GM11168 (cell line): ENCODE measurements around the gene PHACTR4.
"Not testable (repeated sequence)": the region's sequence is repeated elsewhere in the genome, so short reads cannot be mapped to it uniquely, and the experiment has no call there.

Experiments used
- in situ Hi-C: fragments of 300-500 bp; cut with MboI; formaldehyde crosslinking; loops from one replicate; pipeline ENCODE4 v1.12.0; 2022; ENCODE audit warnings: low sequenced_read_pairs; ENCODE audit not compliant: unreplicated experiment

The PHACTR4 gene

DNA sequence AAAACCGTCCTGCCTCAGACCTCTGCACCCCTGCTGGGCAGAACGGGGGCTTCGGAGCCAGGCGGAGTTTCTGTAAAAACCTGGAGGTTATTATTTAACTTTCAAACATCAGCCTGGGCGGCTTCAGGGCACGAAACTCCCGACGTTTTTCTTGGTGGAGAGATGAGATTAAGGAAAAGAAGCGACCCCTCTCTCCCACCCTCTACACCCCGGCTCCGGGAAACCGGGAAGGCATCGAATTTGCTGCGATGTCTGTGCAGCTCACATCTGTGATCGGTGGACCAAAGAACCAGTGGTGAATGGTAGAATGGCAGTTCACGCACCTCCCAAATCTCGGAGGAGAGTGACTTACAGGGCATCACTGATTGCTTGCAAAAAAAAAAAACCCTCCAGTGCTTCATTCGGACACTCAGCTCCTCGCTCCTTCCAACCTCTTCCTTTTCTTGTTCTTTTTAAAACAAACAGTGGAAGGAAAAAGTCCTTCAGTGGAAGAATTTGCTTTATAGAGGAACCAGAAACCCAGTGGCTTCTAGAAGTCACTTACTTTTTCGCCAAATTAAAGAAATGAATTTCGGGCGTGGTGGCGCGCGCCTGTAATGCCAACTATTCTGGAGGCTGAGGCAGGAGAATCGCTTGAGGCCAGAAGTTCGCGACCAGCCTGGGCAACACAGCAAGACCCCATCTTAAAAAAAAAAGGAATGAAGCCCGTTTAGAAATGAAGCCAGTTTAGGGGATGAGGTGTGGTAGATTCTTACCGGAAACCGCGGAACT, 884 bp downstream of the PHACTR4 start:
- in situ Hi-C loops: no loop called here

DNA sequence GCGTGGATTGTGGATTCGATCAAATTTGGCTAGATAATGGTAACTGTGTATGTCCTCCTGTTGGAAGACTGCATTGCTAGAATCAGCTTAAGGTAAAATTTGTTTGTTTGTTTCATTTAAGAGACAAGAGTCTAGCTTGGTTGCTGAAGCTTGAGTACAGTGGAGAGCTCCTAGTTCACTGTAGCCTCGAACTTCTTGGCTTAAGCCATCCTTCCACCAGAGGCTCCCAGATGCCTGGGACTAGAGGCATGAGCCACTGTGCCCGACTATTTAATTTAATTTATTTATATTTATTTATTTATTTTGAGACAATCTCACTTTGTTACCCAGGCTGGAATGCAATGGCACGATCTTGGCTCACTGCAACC, 1.5 kb downstream of the PHACTR4 start:
- in situ Hi-C loops: no loop called here

DNA sequence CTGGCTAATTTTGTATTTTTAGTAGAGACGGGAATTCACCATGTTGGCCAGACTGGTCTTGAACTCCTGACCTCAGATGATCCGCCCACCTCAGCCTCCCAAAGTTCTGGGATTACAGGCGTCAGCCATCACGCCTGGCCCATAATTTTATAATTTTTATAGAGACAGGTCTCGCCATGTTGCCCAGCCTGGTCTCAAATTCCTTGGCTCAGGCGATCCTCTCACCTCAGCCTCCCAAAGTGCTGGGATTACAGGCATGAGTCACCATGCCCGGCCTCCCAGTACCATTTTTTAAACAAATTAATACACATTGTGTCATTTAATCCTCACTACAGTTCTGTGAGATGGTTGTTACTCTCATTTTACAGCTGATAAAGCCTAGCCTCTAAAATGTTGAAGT, 3.9 kb downstream of the PHACTR4 start:
- in situ Hi-C loops: not testable (repeated sequence)

DNA sequence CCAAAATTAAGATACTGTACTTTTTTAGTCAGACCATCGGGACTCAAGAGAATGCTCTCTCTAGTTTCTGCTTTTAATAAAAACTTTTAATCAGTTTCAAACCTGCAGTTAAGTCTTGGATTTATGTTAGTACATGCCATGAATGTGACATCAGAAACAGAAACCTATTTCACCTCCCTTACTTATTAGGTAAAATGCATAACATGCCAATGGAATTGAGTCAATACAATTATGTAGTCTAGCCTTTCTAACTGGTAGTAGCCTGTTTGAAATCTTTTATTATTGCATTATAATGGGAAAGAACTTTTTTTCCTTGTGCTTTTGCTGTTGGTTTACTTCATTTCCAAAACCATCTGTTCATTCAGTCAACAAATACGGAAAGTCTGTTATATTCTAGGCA, 4.8 kb downstream of the PHACTR4 start:
- in situ Hi-C loops: no loop called here

DNA sequence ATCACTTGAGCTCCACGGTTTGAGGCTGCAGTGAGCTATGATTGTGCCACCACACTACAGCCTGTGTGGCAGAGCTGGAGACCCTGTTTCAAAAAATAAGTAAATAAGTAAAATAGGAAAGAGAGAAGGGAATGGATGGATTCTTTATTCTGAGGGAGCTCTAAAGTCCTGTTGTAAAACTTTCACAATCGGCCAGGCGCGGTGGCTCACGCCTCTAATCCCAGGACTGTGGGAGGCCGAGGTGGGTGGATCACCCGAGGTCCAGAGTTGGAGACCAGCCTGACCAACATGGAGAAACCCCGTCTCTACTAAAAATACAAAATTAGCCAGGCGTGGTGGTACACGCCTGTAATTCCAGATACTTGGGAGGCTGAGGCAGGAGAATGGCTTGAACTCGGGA, 6.1 kb downstream of the PHACTR4 start:
- in situ Hi-C loops: not testable (repeated sequence)

DNA sequence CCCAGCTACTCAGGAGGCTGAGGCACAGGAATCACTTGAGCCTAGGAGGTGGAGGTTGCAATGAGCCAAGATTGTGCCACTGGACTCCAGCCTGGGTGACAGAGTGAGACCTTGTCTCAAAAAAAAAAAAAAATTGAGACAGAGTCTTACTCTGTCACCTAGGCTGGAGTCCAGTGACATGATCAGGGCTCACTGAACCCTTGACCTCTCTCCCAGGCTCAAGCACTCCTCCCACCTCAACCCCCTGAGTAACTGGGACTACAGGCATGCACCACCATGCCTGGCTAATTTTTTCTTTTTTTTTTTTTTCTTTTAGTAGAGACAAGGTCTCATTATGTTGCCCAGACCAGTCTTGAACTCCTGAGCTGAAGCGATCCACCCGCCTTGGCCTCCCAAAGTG, 6.7 kb downstream of the PHACTR4 start:
- in situ Hi-C loops: not testable (repeated sequence)

DNA sequence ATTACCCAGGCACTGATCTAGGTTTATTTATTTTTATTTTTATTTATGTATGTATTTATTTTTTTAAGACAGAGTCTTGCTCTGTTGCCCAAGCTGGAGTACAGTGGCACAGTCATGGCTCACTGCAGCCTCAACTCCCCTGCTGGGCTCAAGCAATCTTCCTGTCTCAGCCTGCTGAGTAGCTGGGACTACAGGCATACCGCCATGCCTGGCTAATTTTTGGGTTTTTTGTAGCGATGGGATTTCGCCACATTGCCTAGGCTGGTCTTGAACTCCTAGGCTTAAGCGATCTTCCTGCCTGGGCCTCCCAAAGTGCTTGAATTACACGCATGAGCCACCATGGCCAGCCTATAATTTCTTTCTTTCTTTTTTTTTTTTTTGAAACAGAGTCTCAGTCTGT, 9.4 kb downstream of the PHACTR4 start:
- in situ Hi-C loops: no loop called here

DNA sequence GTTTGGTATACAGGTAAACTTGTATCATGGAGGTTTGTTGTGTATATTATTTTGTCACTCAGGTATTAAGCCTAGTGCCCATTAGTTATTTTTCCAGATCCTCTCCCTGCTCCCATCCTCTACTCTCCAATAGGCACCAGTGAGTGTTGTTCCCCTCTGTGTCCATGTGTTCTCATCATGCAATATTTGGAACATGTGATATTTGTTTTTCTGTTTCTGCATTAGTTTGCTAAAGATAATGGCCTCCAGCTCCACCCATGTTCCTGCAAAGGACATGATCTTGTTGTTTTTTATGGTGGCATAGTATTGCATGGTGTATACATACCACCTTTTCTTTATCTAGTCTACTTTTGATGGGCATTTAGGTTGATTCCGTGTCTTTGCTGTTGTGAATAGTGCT, 10.9 kb downstream of the PHACTR4 start:
- in situ Hi-C loops: no loop called here

DNA sequence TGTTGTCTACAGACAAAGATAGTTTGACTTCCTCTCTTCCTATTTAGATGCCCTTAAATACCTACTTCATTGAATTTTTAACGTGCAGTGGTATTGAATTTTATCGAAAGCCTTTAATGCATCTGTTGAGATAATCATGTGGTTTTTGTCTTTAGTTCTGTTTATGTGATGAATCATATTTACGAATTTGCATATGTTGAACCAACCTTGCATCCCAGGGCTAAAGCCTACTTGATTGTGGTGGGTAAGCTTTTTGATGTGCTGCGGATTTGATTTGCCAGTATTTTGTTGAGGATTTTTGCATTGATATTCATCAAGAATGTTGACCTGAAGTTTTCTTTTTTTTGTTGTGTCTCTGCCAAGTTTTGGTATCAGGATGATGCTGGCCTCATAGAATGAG, 14.2 kb downstream of the PHACTR4 start:
- in situ Hi-C loops: not testable (repeated sequence)

DNA sequence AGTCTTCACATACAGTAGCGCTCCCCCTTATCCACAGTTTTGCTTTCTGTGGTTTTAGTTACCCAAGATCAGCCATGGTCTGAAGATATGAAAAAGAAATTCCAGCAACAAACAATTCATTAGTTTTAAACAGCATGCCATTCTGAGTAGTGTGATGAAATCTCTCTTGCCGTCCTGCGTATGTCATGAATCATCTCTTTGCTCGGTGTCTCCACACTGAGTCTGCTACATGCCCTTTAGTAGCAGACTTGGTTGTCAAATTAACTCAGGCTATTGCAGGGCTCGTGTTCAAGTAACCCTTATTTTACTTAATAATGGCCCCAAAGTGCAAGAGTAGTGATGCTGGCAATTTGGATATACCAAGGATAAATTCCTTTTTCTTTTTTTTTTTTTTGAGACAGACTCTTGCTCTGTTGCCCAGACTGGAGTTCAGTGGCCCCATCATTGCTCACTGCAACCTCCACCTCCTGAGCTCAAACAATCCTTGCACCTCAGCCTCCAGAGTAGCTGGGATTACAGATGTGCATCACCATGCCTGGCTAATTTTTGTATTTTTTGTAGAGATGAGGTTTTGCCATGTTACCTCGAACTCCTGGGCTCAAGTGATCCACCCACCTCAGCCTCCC, 22.6 kb downstream of the PHACTR4 start:
- in situ Hi-C loops: no loop called here

DNA sequence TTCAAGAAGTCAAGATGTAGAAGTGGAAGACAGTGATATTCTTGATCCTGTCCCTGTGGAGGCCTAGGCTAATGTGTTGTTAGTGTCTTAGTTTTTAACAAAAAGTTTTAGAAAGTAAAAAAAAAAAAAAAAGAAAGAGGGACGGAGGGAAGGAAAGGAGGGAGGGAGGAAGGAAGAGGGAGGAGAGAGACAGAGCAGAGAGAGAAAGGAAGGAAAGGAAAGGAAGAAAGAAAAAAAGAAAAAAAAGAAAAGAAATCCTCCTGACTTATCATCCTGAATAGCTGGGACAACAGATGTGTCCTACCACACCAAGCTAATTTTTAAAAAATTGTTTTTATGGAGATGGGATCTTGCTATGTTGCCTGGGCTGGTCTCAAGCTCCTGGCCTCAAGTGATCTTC, 24.6 kb downstream of the PHACTR4 start:
- in situ Hi-C loops: no loop called here

DNA sequence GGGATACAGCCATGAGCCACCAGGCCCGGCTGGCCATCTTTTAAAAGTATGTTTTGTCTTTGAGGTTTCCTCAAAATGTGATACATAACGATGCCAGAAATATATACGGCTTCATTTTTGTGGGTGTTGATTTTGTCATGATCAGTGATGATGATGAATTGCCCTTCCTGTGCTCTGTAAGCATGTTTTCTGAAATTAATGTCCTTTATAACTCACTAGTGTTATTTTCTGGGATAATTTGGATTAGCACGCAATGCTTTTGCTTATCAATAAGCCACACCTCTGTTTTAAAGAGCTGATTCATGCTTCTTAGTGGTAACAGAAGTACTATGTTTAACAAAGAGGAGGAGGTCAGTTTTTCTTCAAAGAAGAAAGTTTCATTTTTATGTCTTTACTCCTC, 25.6 kb downstream of the PHACTR4 start:
- in situ Hi-C loops: no loop called here

DNA sequence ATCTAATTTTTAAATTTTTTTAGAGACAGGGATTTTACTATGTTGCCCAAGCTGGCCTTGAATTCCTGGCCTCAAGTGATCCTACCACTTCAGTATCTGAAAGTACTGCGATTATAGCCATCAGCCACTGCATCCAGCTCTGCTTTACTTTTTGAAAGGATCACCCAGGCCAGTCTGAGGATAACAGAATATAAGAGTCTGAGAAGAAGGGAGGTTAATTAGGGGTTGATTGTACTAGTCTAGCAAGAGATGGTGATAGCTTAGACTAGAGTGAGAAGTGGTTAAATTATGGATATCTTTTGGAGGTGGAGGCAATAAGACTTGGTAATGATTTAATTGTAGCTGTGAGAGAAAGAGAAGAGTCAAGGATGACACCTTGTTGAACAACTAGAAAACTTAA, 32.2 kb downstream of the PHACTR4 start:
- in situ Hi-C loops: no loop called here

DNA sequence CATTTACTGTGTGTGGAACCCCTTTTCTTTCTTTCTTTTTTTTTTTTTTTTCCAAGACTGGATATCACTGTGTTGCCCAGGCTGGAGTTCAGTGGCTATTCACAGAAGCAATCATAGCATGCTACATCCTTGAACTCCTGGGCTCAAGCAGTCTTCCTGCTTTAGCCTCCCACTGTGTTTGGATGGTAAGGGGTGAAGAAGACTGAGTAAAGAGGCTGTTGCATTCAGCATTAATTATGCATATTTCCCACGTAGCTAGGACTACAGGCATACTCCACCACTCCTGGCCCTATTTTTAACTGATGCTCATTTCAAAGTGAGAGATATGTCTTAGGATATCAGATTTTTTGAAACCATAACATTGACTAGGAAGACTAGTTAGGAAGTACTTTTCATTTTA, 39.5 kb downstream of the PHACTR4 start:
- in situ Hi-C loops: no loop called here

DNA sequence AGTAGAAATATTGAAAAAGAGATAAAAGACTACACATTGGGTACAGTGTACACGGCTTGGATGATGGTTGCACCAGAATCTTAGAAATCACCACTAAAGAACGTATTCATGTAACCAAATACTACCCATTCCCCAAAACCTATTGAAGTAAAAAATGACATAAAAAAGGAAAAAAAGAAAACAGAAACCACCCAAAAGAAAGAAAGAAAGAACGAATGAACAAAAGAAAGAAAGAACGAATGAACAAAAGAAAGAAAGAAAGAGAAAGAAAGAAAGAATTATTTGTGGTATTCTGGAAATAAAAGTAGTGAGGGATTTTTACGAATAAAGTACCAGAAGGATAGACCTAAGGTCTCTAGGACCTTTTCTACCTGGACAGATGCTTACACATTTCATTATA, 42.1 kb downstream of the PHACTR4 start:
- in situ Hi-C loops: no loop called here

DNA sequence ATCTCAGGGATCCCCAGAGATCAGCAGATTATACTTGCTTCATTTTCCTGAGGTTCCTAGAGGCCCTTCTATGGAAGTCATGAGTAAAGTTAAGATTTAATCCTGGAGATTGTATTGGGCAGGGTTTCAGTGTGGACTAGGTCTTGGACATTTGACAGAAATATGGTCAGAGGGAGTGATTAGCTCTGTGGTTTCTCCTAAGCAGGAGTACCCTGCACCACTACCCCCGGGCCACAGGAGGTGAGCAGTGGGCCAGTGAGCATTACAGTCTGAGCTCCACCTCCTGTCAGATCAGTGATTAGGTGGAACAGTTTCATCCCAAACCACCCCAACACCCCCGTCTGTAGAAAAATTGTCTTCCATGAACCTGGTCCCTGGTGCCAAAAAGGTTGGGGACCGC, 43.2 kb downstream of the PHACTR4 start:
- in situ Hi-C loops: no loop called here

DNA sequence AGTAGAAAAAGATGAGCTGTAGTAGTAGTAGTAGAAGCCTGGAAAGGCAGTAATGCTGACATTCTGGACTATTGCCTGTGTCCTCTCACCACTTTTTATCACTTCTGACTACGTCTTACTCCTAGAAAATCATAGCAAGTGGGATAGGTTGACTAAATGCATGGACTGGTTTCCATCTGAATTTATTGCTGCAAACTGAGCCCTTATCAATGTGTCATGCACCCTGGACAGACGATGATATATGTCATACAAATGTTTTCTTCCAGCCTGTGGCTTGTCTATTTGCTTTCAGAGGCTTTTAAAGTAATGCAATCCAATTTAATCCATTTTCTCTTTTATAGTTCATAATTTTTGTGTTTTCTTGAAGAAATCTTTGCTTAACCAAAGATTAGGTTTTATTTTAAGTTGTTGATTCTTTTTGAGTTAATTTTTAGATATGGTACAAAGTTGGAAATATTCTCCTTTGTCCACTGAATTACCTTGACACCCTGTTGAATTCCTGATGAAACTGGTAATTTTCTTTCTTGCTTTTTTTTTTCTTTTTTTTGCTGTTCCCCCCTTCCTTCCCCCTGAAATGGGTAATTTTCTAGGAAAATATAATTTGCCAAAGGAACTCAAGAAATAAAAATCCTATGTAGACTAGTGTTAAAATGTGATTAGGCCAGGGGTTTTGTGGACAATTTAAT, 47.1 kb downstream of the PHACTR4 start:
- in situ Hi-C loops: no loop called here

DNA sequence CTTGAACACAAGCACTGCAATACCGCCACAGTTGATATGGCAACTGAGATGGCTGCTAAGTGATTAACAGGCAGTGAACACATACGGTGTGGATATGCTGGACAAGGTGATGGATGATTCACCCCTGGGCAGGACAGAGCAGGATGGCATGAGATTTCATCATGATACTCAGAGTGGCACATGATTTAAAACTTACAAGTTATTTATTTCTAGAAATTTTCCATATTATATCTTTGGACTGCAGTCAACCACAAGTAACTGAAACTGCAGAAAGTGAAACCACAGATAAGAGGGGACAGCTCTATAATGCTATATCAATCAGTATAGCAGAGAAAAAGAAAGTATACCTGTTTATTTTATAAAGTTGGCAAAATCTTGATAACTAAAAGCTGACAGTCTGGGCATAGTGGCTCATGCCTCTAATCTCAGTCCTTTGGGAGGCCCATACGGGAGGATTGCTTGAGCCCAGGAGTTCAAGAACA, 47.9 kb downstream of the PHACTR4 start:
- in situ Hi-C loops: no loop called here

DNA sequence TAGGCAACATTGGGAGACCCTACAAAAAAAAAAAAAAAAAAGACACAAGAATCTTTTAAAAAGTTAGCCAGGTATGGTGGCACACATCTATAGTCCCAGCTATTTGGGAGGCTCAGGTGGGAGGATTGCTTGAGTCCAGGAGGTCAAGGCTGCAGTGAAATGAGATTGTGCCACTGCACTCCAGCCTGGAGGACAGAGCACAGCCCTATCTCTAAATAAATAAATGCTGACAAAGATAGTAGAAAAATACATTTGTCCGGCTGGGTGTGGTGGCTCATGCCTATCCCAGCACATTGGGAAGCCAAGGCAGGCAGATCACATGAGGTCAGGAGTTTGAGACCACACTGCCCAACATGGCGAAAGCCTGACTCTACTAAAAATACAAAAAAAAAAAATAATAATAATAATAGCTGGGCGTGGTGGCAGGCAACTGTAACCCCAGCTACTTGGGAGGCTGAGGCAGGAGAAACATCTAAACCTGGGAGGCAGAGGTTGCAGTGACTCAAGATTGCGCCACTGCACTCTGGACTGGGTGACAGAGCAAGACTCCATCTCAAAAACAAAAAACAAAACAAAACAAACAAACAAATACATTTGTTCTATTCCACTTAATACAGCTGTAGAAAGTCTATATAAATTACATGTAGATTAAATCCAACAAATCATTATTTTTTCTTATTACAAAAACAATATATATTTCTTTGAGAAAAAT, 48.5 kb downstream of the PHACTR4 start:
- in situ Hi-C loops: no loop called here

DNA sequence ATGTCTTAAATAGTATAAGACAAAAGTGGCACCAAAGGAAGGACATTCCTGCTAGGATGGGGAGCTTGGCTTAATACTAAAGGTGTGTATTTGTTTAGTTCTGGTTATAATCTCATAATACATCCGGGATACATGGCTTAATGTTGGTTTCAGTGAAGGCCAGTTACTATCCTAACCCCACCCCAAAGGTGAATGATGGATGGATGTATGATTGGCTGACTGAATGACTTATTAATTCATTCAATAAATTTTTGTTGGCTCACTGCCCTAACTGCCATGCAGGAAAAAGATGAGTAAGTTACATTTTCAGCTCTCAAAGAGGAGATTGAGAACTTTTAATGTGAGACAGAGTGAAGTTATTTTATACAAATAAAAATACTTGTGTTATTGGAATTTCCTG, 52.2 kb downstream of the PHACTR4 start:
- in situ Hi-C loops: no loop called here

DNA sequence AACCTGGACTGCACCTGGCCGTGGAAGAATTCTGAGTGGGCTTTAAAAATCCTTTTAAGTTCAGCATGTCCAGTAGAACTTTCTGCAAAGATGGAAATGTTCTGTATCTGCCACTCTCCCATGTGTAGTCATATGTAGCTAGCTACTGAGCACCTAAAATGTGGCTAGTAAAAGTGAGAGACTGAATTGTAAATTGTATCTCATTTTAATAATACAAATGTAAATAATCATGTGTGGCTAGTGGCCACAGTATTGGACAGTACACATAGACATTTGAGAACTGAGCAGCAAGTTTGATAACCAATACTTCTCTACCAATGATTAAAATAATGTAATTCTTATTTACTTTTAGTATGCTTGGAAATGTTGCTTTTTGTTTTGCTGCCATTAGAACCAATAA, 57.3 kb downstream of the PHACTR4 start:
- in situ Hi-C loops: no loop called here
